ENCODE data around the gene A1CF.
"Not testable (repeated sequence)": the region's sequence is repeated elsewhere in the genome, so short reads cannot be mapped to it uniquely, and the experiment has no call there.

GRCh38 chr10:50772042-50772441 is 113.4 kb downstream of the A1CF start:
- not testable (repeated sequence) for TF ChIP-seq EZH2phosphoT487 (IDR thresholded peaks at IDR 0.05; ENCODE audit: unreplicated experiment); EZH2 (IDR thresholded peaks at IDR 0.05; ENCODE audit: low read depth, unreplicated experiment)
- TF ChIP-seq, protein P1, sequence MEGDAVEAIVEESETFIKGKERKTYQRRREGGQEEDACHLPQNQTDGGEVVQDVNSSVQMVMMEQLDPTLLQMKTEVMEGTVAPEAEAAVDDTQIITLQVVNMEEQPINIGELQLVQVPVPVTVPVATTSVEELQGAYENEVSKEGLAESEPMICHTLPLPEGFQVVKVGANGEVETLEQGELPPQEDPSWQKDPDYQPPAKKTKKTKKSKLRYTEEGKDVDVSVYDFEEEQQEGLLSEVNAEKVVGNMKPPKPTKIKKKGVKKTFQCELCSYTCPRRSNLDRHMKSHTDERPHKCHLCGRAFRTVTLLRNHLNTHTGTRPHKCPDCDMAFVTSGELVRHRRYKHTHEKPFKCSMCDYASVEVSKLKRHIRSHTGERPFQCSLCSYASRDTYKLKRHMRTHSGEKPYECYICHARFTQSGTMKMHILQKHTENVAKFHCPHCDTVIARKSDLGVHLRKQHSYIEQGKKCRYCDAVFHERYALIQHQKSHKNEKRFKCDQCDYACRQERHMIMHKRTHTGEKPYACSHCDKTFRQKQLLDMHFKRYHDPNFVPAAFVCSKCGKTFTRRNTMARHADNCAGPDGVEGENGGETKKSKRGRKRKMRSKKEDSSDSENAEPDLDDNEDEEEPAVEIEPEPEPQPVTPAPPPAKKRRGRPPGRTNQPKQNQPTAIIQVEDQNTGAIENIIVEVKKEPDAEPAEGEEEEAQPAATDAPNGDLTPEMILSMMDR (conservative IDR thresholded peaks at IDR 0.05; ENCODE audit: low read depth in 2 of 2), result not testable (repeated sequence)
